ENCODE data around the gene VWA3B.

GRCh38 chr2:98153481-98153880 is 66.5 kb downstream of the VWA3B start:
- no peak for TF ChIP-seq EZH2 (IDR thresholded peaks at IDR 0.05)
- no peak for TF ChIP-seq POLR2AphosphoS5 (IDR thresholded peaks at IDR 0.05; ENCODE audit: borderline replicate concordance, low read depth, low read length)
- no peak for TF ChIP-seq FOXP2 (optimal IDR thresholded peaks at IDR 0.05; ENCODE audit: control extremely low read depth, extremely low read length, insufficient read depth)
